OCI-LY7 (cell line): ENCODE measurements around the gene METTL25B. TPM values are rescaled to one million over a fixed set of nuclear protein-coding genes. Genes with fewer than 3 reads are reported as not detected.

Experiments
- BruUV-seq: library from RNA; stranded (reverse); fragments of 400-500 nt; replicated peaks from 2 replicates; lab custom pipeline; 2021; lab: Mats Ljungman, UMichigan
- CTCF ChIA-PET: fragments of 300-600 bp; sonication (Branson Sonifier 250); formaldehyde crosslinking; loops from one replicate; lab custom pipeline; 2022; ENCODE audit warnings: antibody characterized with exemption; ENCODE audit not compliant: unreplicated experiment; lab: Charles Lee
- POLR2A ChIA-PET: fragments of 300-600 bp; sonication (Branson Sonifier 250); formaldehyde crosslinking; loops from one replicate; lab custom pipeline; 2022; ENCODE audit warnings: antibody characterized with exemption; lab: Charles Lee
- DNase-seq: peaks from one replicate; pipeline ENCODE4 v3.0.0-alpha.2; 2015; ENCODE audit warnings: low spot score
- H2AFZ ChIP-seq: fragments of 200-600 bp; sonication (generic), shearing (Covaris generic); 2 replicates; pipeline ENCODE4 v1.6.1; 2014; ENCODE audit warnings: mild to moderate bottlenecking, antibody characterized with exemption, low read length, moderate library complexity
- H3K27ac ChIP-seq: fragments of 200-600 bp; sonication (generic); 2 replicates; pipeline ENCODE4 v1.5.1; 2014; ENCODE audit warnings: mixed run types, low read depth, mild to moderate bottlenecking, moderate library complexity, low read length, inconsistent platforms; ENCODE audit not compliant: poor library complexity, severe bottlenecking
- H3K36me3 ChIP-seq: fragments of 200-600 bp; sonication (generic); 2 replicates; pipeline ENCODE4 v1.6.1; 2014; ENCODE audit warnings: mild to moderate bottlenecking, antibody characterized with exemption, low read length, moderate library complexity, mixed read lengths; ENCODE audit not compliant: insufficient read depth
- H3K4me1 ChIP-seq: fragments of 200-600 bp; sonication (generic); 2 replicates; pipeline ENCODE4 v1.5.1; 2014; ENCODE audit warnings: mild to moderate bottlenecking, low read length; ENCODE audit not compliant: insufficient read depth, poor library complexity, severe bottlenecking
- H3K4me2 ChIP-seq: fragments of 200-600 bp; sonication (generic); 2 replicates; pipeline ENCODE4 v1.6.1; 2014; ENCODE audit warnings: mild to moderate bottlenecking, low read length
- H3K4me3 ChIP-seq: fragments of 200-600 bp; sonication (generic); 2 replicates; pipeline ENCODE4 v1.5.1; 2014; ENCODE audit warnings: mild to moderate bottlenecking, low read depth, low read length; ENCODE audit not compliant: poor library complexity, severe bottlenecking
- H3K79me2 ChIP-seq: fragments of 200-600 bp; sonication (generic); 2 replicates; pipeline ENCODE4 v1.6.1; 2016; ENCODE audit warnings: low read depth, mild to moderate bottlenecking, low read length, moderate library complexity, mixed read lengths; ENCODE audit not compliant: insufficient read depth
- H3K9me2 ChIP-seq: fragments of 200-600 bp; sonication (generic); 2 replicates; pipeline ENCODE4 v1.6.1; 2016; ENCODE audit warnings: mild to moderate bottlenecking, low read length, mixed read lengths; ENCODE audit not compliant: insufficient read depth
- H3K9me3 ChIP-seq: fragments of 200-600 bp; sonication (generic); 2 replicates; pipeline ENCODE4 v1.6.1; 2014; ENCODE audit warnings: mild to moderate bottlenecking, mixed run types, low read length, mixed read lengths
- H4K20me1 ChIP-seq: fragments of 200-600 bp; sonication (generic); 2 replicates; pipeline ENCODE4 v1.6.1; 2014; ENCODE audit warnings: mild to moderate bottlenecking, antibody characterized with exemption, low read length, moderate library complexity, mixed read lengths; ENCODE audit not compliant: insufficient read depth
- EZH2phosphoT487 ChIP-seq: fragments of 200-600 bp; sonication (generic); IDR thresholded peaks from 2 replicates; pipeline ENCODE4 v1.6.1; 2018; ENCODE audit warnings: low read depth, borderline replicate concordance, mild to moderate bottlenecking, mixed run types, antibody characterized with exemption, low read length, moderate library complexity, mixed read lengths
- intact Hi-C: fragments of 100-400 bp; cut with micrococcal nuclease; formaldehyde crosslinking; loops from one replicate; pipeline ENCODE4 v1.10.0; 2022; ENCODE audit not compliant: unreplicated experiment
- total RNA-seq, 2 experiments: library from RNA; depleted of rRNA in 1 of 2; stranded (reverse); fragments of >200 nt in 1 of 2; shearing (Covaris generic) in 1 of 2; gene quantifications; 2 replicates each; pipeline ENCODE4 v1.2.3, GENCODE V29; 2014 to 2022
- TF ChIP-seq, protein P1 (sequence below): fragments of 200-600 bp; sonication (generic); conservative IDR thresholded peaks from 2 replicates; pipeline ENCODE4 v1.5.1; 2014; ENCODE audit warnings: mild to moderate bottlenecking, antibody characterized with exemption, low read length, moderate library complexity, mixed read lengths

Gene METTL25B
- total RNA-seq, 2 experiments from 2014 or later = 24.7 to 45.6 TPM

GRCh38 chr1:156717351-156717750 is 10.9 kb upstream of the METTL25B start:
- POLR2A ChIA-PET = no interaction called here
- Histone ChIP-seq H3K79me2 (peaks cover 10% of the 10 kb centered on the region; the same call in 1 of the 2 replicates), H3K4me3 (no peak overlapping the region), H2AFZ (no peak overlapping the region), H3K27ac (no peak overlapping the region), H4K20me1 (no peaks in the 10 kb centered on the region; the same call in 1 of the 2 replicates), H3K9me3 (no peaks in the 10 kb centered on the region), H3K4me2 (no peak overlapping the region), H3K36me3 (peaks cover 45% of the 10 kb centered on the region), H3K9me2 (no peaks in the 10 kb centered on the region), H3K4me1 (no peaks in the 10 kb centered on the region)
- TF ChIP-seq, protein P1, sequence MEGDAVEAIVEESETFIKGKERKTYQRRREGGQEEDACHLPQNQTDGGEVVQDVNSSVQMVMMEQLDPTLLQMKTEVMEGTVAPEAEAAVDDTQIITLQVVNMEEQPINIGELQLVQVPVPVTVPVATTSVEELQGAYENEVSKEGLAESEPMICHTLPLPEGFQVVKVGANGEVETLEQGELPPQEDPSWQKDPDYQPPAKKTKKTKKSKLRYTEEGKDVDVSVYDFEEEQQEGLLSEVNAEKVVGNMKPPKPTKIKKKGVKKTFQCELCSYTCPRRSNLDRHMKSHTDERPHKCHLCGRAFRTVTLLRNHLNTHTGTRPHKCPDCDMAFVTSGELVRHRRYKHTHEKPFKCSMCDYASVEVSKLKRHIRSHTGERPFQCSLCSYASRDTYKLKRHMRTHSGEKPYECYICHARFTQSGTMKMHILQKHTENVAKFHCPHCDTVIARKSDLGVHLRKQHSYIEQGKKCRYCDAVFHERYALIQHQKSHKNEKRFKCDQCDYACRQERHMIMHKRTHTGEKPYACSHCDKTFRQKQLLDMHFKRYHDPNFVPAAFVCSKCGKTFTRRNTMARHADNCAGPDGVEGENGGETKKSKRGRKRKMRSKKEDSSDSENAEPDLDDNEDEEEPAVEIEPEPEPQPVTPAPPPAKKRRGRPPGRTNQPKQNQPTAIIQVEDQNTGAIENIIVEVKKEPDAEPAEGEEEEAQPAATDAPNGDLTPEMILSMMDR = no peak
- TF ChIP-seq EZH2phosphoT487 = no peak
- BruUV-seq = no TSS peak
- no peak for DNase-seq
- CTCF ChIA-PET = interaction anchor here (3.7 kb wide), 1 partner anchor 8 kb away, joined by 12 read pairs; no protein-coding TSS in a partner anchor
- intact Hi-C loops = no loop called here

DNA sequence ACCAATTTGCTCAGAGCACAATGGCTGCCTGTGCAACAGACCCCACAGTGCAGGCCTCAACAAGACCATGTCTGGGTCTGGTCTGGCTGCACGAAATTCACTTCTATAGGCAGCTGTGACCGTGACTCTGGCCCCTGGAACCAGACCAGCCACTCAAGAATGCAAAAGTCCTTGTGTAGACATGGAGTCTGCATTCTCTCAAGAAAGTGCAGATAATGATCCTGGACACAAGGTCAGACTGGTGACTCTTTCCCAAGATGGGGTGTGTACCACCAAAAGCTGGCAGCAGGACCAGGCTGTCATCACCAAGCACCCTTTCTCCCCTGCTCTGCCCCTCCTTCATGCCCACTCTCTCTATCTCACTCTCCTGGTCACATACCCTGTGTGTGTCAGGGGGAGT is 7.1 kb upstream of the METTL25B start:
- Histone ChIP-seq H3K4me3 (no peak overlapping the region), H3K4me2 (no peak overlapping the region), H3K4me1 (peaks cover 18% of the 10 kb centered on the region), H3K36me3 (peaks cover 83% of the 10 kb centered on the region), H3K79me2 (peaks cover 46% of the 10 kb centered on the region), H3K9me2 (no peaks in the 10 kb centered on the region), H2AFZ (no peak overlapping the region), H3K9me3 (no peaks in the 10 kb centered on the region), H3K27ac (no peak overlapping the region), H4K20me1 (peaks cover 29% of the 10 kb centered on the region)
- no peak for DNase-seq
- CTCF ChIA-PET = no interaction called here
- no peak for TF ChIP-seq EZH2phosphoT487
- TF ChIP-seq, protein P1 = no peak
- intact Hi-C loops = no loop called here
- BruUV-seq = no TSS peak
- POLR2A ChIA-PET = no interaction called here

DNA sequence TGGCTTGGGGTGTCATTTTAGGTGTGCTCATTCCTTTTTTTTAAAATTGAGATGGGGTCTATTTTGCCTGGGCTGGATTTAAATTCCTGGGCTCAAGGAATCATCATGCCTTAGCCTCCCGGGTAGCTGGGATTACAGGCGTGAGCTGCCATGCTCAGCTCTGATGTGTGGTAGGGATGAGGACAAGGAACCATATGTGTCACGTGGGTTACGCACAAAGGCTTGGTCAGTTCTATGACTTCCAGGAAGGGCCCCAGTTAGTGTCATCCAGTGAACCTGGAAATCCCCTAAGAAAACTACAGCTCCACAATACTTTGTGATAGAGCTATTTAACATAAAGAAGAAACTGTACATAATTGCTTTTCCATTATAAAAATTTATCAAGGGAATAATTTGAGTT is 6.7 kb upstream of the METTL25B start:
- peaks cover 87% of the 10 kb centered on the region for H3K36me3 ChIP-seq
- TF ChIP-seq, protein P1 = no peak
- no peak for TF ChIP-seq EZH2phosphoT487
- H3K4me1 ChIP-seq = peaks cover 18% of the 10 kb centered on the region
- CTCF ChIA-PET = no interaction called here
- POLR2A ChIA-PET = no interaction called here
- H4K20me1 ChIP-seq = peaks cover 32% of the 10 kb centered on the region
- no TSS peak for BruUV-seq
- DNase-seq = no peak
- no peaks in the 10 kb centered on the region for H3K9me3 ChIP-seq
- H3K9me2 ChIP-seq = no peaks in the 10 kb centered on the region
- no peak overlapping the region for H3K4me3 ChIP-seq
- intact Hi-C loops = no loop called here
- H2AFZ ChIP-seq = no peak overlapping the region
- H3K79me2 ChIP-seq = peaks cover 50% of the 10 kb centered on the region
- H3K27ac ChIP-seq = no peak overlapping the region
- no peak overlapping the region for H3K4me2 ChIP-seq
